Measurements from ENCODE around the gene ERCC2.
"Not testable (repeated sequence)": the region's sequence is repeated elsewhere in the genome, so short reads cannot be mapped to it uniquely, and the experiment has no call there.

ERCC2 gene

DNA sequence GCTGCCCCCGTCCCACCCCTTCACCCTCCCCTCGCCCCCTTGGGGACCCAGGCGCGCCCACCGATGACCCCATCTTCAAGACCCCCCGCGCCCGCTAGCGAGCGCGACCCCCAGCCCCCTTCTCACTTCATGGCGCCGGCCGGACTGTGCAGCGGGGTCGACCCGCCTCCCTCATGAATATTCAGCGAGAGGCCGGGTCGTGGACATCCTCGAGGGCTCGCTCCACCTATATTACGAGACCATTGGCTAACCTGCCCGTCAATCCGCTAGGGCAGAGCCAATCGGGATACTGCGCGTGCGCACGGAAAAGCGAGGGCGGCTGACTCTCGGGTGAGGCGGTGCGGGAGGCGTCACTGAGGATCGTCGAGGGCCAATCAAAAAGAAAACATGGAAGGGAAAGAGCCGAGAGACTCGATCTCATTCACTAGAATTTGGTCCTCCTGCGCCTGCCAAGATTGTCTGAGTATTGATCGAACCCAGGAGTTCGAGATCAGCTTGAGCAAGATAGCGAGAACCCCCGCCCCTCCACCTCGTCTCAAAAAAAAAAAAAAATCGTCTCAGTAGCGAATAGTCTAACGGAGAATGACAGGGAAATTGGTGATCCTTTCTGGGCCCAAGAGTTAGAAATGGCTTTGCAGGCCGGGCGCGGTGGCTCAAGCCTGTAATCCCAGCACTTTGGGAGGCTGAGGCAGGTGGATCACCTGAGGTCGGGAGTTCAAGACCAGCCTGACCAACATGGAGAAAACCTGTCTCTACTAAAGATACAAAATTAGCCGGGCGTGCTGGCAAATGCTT is at the start of gene ERCC2:
TSS of gene ERCC2 (minus strand) at position 164 of the 795 bp plus-strand sequence. CDS start at position 131, 33 bp downstream.
- DNase-seq (ENCODE audit: low read depth, low spot score): peak; percentile 99

DNA sequence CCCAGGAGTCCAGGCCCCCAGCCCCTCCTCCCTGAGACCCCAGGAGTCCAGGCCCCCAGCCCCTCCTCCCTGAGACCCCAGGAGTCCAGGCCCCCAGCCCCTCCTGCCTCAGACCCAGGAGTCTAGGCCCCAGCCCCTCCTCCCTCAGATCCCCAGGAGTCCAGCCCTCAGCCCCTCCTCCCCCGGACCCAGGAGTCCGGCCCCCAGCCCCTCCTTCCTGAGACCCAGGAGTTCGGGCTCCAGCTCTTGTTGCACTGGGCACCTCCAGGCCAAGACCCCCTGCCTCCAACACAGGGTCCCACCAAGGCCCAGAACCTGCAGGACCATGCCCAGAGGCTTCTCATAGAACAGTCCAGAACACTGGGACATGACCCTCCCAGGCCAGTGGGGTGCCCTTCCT is 49.5 kb upstream of the ERCC2 start:
- no peak for DNase-seq (ENCODE audit: low read depth, low spot score)

DNA sequence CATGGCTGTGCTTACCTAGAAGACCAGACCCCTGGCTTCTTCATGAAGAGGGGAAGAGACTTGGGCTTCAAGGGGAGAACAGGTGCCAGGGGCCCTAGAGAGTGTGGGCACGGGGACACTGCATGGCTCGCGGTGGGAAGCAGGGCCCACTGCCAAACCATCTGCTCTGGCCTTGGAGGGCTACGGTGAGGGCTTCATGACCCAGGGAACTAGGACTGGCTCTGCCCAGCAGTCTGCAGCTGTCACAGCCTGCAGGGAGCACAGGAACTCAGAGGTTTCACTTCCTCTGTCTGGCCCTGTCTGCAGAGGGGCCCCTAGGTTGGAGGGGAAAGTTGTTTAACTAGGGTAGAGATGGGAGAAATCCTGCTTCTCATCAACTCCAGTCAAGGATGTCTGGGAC is 49.0 kb upstream of the ERCC2 start:
- no peak for DNase-seq (ENCODE audit: low read depth, low spot score)

DNA sequence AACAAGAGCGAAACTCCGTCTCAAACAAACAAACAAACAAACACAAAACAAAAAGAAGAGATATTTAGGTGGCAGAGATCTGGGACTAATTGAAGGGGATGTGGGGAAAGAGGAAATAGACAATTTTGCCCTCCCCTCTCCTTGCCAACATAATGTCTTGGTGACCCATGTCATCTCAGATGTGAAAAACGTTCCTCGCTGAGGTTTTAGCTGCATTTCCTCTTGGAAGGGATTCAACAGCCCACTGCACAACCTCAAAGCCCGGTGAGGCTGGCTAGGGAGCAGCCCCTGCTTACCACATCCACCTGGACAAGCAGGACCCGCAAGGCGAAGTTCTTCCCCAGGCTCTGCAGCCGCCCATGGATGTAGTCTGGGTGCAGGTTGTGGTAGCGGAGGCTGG is 48.4 kb upstream of the ERCC2 start:
- no peak for DNase-seq (ENCODE audit: low read depth, low spot score)

DNA sequence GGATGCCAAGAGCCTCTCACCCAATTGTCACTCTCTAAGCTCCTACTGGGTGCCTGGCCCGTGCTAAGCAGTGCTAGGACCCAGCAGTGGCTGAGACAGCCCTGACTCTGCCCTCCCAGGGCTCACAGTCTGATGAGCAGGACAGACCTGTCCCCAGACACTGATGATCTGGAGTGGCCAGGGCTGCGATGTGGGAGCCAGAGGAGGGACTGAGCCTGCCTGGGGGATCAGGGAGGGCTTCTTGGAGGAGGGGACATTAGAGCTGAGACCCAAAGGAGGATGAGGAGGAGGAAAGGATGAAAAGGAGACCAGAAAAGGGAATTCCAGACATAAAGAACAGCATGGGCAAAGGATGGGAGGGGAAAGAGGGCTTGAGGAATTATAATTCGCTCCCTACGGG is 46.8 kb upstream of the ERCC2 start:
- no peak for DNase-seq (ENCODE audit: low read depth, low spot score)

DNA sequence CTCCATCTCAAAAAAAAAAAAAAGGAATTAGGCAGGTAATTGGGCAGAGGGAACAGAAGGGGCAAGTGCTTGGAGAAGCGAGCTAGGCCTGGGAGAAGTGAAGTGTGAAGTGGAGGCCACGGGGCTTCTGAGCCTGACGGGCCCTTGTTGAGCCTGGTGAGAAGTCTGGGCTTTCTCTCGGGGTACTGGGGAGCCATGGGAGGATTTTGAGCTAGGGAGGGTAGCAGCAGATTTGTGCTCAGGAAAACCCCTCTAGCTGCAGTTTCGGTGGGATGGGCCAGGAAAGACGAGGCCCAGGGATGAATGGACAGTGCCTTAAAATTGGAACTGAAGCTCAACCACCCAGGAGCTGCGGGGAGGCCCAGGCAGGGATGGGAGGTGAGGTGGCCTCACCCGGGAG is 44.1 kb upstream of the ERCC2 start:
- no peak for DNase-seq (ENCODE audit: low read depth, low spot score)

DNA sequence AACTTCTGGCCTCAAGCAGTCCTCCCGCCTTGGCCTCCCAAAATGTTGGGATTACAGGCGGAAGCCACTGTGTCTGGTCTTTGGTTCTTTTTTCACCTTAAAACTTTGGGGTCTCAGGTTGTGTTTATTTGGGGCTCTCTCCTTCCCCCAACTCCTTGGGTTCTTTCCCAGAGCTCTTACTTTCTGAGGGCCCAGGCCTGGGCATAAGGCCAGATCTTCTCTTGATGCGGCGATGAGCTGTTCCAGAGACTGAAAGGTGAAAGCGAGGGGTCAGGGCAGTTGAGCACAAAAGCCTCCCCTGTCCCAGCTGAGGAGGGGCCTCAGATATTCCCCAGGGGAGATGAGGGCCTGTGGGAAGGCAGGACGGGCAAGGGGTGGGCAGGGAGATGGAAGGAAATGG is 43.1 kb upstream of the ERCC2 start:
- no peak for DNase-seq (ENCODE audit: low read depth, low spot score)

DNA sequence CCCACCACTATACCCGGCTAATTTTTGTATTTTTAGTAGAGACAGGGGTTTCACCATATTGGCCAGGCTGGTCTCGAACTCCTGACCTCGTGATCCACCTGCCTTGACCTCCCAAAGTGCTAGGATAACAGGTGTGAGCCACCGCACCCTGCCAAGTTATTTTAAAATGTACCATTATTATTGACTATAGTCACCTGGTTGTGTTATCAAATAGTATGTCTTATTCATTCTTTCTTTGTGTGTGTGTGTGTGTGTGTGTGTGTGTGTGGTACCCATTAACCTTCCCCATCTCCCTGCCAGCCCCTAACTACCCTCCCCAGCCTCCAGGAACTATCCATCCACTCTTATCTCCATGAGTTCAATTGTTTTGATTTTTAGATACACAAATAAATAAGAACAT is 40.0 kb upstream of the ERCC2 start:
- DNase-seq (ENCODE audit: low read depth, low spot score): not testable (repeated sequence)

DNA sequence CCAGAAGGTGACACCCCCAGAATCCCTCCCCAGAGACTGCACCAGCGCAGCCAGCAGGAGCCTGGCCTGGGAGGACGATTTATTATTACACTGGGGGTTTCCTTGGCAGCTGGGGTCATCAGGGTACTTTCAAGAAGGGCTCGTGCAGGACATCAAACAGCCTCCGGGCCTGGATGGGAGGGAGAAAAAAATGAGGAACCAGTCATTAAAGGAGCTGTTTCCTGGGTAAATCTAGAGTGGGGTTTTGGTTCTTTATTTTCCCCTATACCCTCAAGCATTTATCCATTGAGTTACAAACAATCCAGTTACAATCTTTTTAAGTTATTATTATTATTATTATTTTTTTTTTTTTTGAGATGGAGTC is 39.2 kb upstream of the ERCC2 start:
- DNase-seq (ENCODE audit: low read depth, low spot score): no peak

DNA sequence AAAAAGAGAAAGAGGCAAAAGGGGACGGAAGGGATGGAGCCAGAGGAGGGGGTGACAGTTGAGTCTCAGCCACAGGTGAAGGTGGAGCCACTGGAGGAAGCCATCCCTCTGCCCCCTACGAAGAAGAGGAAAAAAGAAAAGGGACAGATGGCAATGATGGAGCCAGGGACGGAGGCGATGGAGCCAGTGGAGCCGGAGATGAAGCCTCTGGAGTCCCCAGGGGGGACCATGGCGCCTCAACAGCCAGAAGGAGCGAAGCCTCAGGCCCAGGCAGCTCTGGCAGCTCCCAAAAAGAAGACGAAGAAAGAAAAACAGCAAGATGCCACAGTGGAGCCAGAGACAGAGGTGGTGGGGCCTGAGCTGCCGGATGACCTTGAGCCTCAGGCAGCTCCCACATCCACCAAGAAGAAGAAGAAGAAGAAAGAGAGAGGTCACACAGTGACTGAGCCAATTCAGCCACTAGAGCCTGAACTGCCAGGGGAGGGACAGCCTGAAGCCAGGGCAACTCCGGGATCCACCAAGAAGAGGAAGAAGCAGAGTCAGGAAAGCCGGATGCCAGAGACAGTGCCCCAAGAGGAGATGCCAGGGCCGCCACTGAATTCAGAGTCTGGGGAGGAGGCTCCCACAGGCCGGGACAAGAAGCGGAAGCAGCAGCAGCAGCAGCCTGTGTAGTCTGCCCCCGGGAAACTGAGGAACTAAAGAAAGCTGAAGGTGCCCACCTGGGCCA is 38.6 kb upstream of the ERCC2 start:
- no peak for DNase-seq (ENCODE audit: low read depth, low spot score)

DNA sequence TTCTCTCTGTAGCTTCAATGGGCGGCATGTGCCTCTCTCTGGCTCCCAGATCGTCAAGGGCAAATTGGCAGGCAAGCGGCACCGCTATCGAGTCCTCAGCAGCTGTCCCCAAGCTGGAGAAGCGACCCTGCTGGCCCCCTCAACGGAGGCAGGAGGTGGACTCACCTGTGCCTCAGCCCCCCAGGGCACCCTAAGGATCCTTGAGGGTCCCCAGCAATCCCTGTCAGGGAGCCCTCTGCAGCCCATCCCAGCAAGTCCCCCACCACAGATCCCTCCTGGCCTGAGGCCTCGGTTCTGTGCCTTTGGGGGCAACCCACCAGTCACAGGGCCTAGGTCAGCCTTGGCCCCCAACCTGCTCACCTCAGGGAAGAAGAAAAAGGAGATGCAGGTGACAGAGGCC is 37.7 kb upstream of the ERCC2 start:
- no peak for DNase-seq (ENCODE audit: low read depth, low spot score)

DNA sequence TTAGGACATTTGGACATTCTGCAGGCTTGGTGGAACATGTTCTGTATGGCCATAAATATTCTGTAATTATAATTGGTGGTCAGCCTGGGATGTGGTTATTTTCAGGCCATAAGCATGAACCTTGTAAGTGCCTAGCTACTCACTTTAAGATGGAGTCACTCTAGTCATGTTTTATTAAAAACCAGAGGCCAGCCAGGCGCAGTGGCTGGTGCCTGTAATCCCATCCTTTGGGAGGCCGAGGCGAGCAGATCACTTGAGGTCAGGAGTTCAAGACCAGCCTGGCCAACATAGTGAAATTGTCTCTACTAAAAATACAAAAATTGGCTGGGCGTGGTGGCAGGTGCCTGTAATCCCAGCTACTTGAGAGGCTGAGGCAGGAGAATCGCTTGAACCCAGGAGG is 37.2 kb upstream of the ERCC2 start:
- not testable (repeated sequence) for DNase-seq (ENCODE audit: low read depth, low spot score)

DNA sequence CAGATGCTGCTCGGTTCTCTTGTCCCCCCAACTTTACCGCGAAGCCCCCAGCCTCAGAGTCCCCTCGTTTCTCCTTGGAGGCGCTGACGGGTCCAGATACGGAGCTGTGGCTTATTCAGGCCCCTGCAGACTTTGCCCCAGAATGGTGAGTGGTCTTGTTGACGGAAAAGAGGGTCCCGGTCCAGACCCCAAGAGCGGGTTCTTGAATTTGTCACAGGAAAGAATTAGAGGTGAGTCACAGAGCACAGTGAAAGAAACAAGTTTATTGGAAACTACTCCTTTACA is 36.7 kb upstream of the ERCC2 start:
- DNase-seq (ENCODE audit: low read depth, low spot score): no peak

DNA sequence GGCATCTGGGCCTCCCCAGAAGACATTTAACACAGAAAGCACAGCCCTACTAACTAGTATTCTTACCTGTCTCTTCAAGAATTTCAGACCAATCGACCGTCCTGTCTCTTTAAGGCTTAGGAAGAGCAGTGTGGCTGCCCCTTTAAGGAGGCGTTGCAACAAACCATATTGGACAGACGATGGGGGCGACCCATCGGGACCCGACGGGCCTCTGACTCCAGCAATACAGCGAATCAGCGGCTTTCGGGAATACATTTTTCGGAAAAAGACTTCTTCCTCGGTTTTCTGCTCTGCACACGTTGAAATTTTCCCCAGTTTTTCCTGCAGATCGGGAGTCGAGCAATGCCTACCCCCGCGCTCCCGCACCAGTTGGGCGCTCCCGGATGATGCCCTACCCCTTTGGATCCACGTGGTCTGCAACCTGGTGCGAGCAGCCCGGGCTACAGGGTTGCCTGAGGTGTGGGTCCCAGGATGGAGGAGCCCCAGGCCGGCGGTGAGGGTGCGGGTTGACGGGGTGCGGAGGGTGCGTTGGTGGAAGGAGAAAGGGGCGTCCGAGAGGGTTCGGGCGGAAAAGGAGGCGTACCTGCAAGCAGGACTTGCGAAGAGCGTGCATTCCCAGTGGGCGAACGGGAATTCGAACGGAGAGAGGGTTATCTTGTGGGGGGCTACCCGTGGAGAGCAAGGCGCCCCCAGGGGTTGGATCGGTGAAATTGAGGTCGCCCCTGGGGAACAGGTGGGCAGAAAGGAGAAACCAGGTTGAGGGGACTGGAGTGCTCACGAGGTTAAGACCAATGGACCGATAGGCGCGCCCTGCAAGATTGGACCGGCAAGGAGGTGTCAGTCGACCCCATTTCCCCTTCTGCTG is 36.1 kb upstream of the ERCC2 start, which contains the start of gene POLR1G:
TSS of gene POLR1G (plus strand) at position 419 of the 865 bp plus-strand sequence. CDS start at position 472, 53 bp downstream.
- DNase-seq (ENCODE audit: low read depth, low spot score): peak; percentile 94

DNA sequence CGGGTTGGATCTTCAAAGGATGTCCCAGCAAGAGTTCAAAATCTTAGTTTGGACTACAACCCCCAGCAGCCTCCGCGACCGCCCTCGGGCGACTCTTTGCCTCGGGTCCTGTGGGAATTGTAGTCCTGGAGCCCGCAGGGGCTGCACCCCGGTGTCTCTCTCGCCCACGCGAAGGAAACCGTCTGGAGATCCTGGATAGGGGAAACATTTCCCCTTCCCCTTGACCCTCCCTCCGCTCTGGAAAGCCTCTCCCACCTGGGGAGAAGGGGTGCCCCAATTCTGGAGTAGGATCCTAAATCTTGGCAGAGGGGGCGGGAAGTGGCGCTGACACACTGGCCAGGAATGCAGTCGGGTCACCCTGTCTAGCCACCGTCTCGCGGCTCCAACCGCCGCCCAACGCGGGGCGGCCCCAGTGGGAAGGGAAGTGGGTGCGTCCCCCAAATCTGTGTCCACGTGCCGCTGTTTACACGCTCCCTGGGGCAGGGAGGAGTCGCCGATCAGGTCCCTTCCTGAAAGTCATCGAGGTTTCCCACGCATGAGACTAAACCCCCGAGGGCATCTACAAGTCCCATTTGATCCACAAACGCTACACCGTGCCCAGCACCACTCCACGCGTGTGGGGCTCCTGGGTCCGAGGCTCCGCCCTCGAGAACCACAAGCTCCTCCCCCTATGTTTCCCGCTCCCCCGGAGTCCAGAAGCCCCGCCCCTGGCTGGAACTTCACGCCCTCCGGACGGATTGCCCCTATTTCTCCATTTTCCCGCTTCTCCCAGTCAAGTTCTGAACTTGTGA is 35.3 kb upstream of the ERCC2 start:
- DNase-seq (ENCODE audit: low read depth, low spot score): peak; percentile 96

DNA sequence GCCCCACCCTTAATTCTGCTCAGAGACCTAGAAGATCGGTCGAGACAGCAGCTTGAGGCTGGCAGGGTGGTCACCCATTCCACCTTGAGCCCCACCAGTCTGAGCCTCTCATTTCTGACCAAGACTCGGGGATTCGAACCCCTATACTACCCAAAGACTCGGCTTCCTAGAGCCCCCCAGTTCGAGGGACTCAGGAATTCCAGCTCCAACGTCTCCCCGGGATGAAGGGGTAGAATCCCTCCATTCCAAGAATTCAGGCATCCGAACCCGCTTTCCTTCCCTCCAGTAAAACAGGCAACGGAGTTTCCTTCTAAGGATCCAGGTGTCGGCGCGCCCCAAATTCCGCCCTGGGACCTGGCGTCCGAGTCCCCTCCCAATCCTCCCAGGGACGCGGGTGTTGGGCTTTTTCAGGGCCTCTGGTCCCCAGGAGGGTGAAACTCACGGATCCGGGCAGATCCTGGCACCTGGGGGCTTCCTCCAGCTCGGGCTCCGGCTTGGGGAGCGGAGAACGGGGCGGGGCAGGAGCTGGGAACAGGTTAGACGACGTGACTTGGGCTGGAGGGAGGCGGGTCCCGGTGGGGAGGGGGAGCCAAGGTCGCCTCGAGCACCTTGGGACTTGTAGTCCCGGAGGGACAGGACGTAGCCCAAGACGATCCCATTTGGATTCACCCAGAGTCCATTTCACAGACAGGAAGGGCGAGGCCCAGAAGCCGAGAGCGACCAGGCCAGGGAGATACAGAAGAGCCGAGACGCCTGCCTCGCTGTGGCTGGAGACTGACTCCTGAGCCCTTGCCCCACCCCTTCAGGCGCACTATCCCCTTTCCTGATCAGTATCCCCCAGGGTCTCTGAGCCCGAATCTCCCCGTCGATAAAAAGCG is 34.4 kb upstream of the ERCC2 start, which contains the start of gene PPP1R13L:
TSS of gene PPP1R13L (minus strand) at position 513 of the 878 bp plus-strand sequence. CDS start 6,751 bp downstream, outside the sequence.
- peak; percentile 97 for DNase-seq (ENCODE audit: low read depth, low spot score)

DNA sequence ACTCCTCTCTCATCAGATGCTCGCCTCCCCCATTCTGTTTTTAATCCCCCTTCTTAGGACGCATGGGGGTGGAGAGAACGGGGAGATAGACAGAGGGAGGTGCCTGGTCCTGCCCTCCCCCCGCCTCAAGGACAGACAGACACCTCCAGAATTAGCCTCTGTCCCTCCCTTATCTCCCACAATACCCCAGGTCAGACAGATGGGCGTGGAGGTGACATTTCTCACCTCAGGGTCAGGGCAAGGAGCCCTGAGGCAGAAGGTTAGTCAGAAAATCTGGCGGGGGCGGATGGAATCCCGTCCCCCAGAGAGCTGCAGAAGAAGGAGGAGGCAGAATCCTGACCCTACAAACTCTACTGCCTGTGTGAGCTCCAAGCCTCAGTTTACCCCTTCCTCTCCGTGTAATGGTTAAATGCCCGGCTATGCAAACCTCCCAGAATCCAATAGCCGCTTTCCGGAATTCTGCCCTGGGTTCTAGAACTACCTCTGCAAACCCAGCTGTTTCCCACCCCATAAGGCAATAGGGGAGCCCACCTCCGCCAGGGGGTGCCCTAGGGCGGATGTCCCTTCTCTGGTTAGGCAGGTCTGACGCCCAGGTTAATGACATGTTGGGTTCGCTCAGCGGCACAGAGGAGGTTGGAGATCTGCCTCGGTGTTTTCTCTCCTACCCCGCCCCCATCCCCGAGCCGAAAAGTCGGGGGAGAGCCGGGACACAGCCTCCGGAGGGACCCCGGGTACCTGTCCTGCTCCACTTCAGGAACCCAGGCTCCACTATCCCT is 33.6 kb upstream of the ERCC2 start:
- peak; percentile 85 for DNase-seq (ENCODE audit: low read depth, low spot score)

DNA sequence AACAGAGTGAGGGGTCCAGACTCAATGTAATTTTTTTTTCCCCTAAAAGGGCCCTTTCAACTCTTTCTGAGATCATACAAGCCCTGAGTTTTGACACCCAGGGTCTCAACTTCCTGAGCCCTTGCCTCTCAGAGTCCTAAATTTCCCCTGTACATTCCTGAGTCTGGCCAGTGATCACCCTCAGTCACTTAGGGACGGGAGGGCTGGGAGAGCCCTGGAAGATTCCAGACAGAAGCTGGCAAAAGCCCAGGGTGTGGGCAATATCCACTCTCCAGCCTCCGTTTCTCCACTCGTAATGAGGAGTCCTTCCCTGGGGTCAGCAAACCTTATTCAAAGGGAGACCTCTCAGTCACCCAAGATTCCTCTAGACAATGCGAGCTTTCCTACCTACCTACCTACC is 32.9 kb upstream of the ERCC2 start:
- DNase-seq (ENCODE audit: low read depth, low spot score): no peak

DNA sequence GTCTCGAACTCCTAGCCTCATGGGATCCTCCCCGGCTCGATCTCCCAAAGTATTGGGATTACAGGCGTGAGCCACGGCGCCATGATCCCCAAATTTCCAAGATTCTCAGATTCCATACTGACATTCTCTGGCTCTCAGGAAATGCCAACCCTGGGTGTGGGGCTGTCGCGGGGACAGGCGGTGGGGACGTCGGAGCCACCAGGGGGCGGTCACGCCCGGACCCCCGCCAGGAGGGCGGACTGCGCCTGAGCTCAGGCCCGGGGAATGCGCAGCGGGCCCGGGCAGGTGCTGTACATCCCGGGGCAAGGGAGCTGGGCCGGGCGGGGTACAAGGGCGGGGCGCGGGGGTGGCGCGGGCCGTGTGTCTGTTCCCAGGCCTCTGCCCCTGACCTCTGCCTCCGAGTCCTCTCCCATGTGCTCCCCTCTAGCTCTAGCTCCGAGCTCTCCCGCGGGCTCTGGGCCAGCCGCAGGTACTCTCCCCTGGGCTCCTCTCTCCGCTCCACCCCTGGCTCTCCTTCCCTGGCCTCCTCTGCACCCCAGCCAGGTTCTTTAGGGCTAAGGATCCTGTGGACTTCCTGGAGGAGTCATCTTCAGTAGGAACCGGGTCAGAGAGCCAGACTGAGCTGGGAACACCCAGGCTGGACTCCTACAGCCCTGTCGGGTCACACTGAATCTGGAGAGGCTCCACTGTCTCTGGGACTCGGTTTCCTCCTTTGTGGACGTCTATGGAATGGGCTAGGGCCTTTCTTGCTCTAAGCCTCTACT is 32.1 kb upstream of the ERCC2 start:
- DNase-seq (ENCODE audit: low read depth, low spot score): peak; percentile 90

Data from ELF-1 (cell line).